ENCODE data around the gene PTTG1IP.

PTTG1IP gene

GRCh38 chr21:44840771-44841170 is 32.7 kb downstream of the PTTG1IP start:
- TF ChIP-seq CTCF (IDR thresholded peaks at IDR 0.05; ENCODE audit: low read depth, low read length): no peak
- no peak for DNase-seq (ENCODE audit: low read depth, low spot score)
- in situ Hi-C loops (cut with HindIII; ENCODE audit: low sequenced_read_pairs): no loop called here
- no peak overlapping the region for H3K4me3 ChIP-seq (ENCODE audit: low read depth, low read length)

- DNase-seq (ENCODE audit: low read depth, low spot score): no peak
- no peak for TF ChIP-seq CTCF (IDR thresholded peaks at IDR 0.05; ENCODE audit: low read depth, low read length)
- H3K4me3 ChIP-seq (ENCODE audit: low read depth, low read length): no peak overlapping the region
- in situ Hi-C loops (cut with HindIII; ENCODE audit: low sequenced_read_pairs): no loop called here
Measured at GRCh38 chr21:44838951-44839350, 34.5 kb downstream of the PTTG1IP start.

- in situ Hi-C loops (cut with HindIII; ENCODE audit: low sequenced_read_pairs): no loop called here
- no peak overlapping the region for H3K4me3 ChIP-seq (ENCODE audit: low read depth, low read length)
- no peak for TF ChIP-seq CTCF (IDR thresholded peaks at IDR 0.05; ENCODE audit: low read depth, low read length)
Measured at GRCh38 chr21:44838039-44838895, 35.2 kb downstream of the PTTG1IP start.

GRCh38 chr21:44837537-44837936 is 36.0 kb downstream of the PTTG1IP start:
- in situ Hi-C loops (cut with HindIII; ENCODE audit: low sequenced_read_pairs): no loop called here
- TF ChIP-seq CTCF (IDR thresholded peaks at IDR 0.05; ENCODE audit: low read depth, low read length): no peak
- H3K4me3 ChIP-seq (ENCODE audit: low read depth, low read length): no peak overlapping the region

More at GRCh38 chr21:44838039-44838895, 35.2 kb downstream of the PTTG1IP start:
- DNase-seq (ENCODE audit: low read depth, low spot score): no peak

GRCh38 chr21:44836666-44837471 is 36.6 kb downstream of the PTTG1IP start:
- TF ChIP-seq CTCF (IDR thresholded peaks at IDR 0.05; ENCODE audit: low read depth, low read length): no peak
- DNase-seq (ENCODE audit: low read depth, low spot score): no peak
- in situ Hi-C loops (cut with HindIII; ENCODE audit: low sequenced_read_pairs): no loop called here
- H3K4me3 ChIP-seq (ENCODE audit: low read depth, low read length): no peak overlapping the region

More at GRCh38 chr21:44837537-44837936, 36.0 kb downstream of the PTTG1IP start:
- no peak for DNase-seq (ENCODE audit: low read depth, low spot score)

GRCh38 chr21:44836349-44836665 is 37.2 kb downstream of the PTTG1IP start:
- no peak for DNase-seq (ENCODE audit: low read depth, low spot score)
- H3K4me3 ChIP-seq (ENCODE audit: low read depth, low read length): no peak overlapping the region
- no peak for TF ChIP-seq CTCF (IDR thresholded peaks at IDR 0.05; ENCODE audit: low read depth, low read length)
- in situ Hi-C loops (cut with HindIII; ENCODE audit: low sequenced_read_pairs): no loop called here

Measured in astrocyte of the spinal cord (primary cell).